Measurements from ENCODE around the gene RSPO4. TPM values are rescaled to one million over a fixed set of nuclear protein-coding genes. Genes with fewer than 3 reads are reported as not detected.

Gene RSPO4
- total and polyA plus RNA-seq, 2 experiments from 2014 or later, result 2.8 to 4.5 TPM

- Histone ChIP-seq H3K79me2 (replicated peaks; ENCODE audit: insufficient read depth) (no peaks in the 10 kb centered on the region), H3F3A (replicated peaks; ENCODE audit: low read depth) (no peaks in the 10 kb centered on the region), H4K20me1 (replicated peaks; ENCODE audit: insufficient read depth) (no peaks in the 10 kb centered on the region), H3K4me2 (no peak overlapping the region), H3K4me1 (ENCODE audit: insufficient read depth) (no peaks in the 10 kb centered on the region), H3K36me3 (ENCODE audit: insufficient read depth) (no peaks in the 10 kb centered on the region), H3K27ac (ENCODE audit: low read depth) (no peak overlapping the region), H3K9me2 (ENCODE audit: insufficient read depth) (no peaks in the 10 kb centered on the region), H3K4me3 (no peak overlapping the region), H3K27me3 (ENCODE audit: insufficient read depth) (no peaks in the 10 kb centered on the region), H2AFZ (no peak overlapping the region)
- Mint-ChIP-seq H3K27me3 (ENCODE audit: insufficient read depth, low read depth, poor library complexity) (peaks cover 4% of the 10 kb centered on the region), H3K4me1 (peaks cover 8% of the 10 kb centered on the region), H3K27ac (no peak overlapping the region), H3K36me3 (ENCODE audit: low read depth) (no peaks in the 10 kb centered on the region; the same call in 2 of the 3 replicates), H3K9me3 (peaks cover 1% of the 10 kb centered on the region; the same call in 1 of the 3 replicates), H3K4me3 (no peak overlapping the region)
- DNase-seq (ENCODE audit: low spot score), result no peak
- TF ChIP-seq, protein P1, sequence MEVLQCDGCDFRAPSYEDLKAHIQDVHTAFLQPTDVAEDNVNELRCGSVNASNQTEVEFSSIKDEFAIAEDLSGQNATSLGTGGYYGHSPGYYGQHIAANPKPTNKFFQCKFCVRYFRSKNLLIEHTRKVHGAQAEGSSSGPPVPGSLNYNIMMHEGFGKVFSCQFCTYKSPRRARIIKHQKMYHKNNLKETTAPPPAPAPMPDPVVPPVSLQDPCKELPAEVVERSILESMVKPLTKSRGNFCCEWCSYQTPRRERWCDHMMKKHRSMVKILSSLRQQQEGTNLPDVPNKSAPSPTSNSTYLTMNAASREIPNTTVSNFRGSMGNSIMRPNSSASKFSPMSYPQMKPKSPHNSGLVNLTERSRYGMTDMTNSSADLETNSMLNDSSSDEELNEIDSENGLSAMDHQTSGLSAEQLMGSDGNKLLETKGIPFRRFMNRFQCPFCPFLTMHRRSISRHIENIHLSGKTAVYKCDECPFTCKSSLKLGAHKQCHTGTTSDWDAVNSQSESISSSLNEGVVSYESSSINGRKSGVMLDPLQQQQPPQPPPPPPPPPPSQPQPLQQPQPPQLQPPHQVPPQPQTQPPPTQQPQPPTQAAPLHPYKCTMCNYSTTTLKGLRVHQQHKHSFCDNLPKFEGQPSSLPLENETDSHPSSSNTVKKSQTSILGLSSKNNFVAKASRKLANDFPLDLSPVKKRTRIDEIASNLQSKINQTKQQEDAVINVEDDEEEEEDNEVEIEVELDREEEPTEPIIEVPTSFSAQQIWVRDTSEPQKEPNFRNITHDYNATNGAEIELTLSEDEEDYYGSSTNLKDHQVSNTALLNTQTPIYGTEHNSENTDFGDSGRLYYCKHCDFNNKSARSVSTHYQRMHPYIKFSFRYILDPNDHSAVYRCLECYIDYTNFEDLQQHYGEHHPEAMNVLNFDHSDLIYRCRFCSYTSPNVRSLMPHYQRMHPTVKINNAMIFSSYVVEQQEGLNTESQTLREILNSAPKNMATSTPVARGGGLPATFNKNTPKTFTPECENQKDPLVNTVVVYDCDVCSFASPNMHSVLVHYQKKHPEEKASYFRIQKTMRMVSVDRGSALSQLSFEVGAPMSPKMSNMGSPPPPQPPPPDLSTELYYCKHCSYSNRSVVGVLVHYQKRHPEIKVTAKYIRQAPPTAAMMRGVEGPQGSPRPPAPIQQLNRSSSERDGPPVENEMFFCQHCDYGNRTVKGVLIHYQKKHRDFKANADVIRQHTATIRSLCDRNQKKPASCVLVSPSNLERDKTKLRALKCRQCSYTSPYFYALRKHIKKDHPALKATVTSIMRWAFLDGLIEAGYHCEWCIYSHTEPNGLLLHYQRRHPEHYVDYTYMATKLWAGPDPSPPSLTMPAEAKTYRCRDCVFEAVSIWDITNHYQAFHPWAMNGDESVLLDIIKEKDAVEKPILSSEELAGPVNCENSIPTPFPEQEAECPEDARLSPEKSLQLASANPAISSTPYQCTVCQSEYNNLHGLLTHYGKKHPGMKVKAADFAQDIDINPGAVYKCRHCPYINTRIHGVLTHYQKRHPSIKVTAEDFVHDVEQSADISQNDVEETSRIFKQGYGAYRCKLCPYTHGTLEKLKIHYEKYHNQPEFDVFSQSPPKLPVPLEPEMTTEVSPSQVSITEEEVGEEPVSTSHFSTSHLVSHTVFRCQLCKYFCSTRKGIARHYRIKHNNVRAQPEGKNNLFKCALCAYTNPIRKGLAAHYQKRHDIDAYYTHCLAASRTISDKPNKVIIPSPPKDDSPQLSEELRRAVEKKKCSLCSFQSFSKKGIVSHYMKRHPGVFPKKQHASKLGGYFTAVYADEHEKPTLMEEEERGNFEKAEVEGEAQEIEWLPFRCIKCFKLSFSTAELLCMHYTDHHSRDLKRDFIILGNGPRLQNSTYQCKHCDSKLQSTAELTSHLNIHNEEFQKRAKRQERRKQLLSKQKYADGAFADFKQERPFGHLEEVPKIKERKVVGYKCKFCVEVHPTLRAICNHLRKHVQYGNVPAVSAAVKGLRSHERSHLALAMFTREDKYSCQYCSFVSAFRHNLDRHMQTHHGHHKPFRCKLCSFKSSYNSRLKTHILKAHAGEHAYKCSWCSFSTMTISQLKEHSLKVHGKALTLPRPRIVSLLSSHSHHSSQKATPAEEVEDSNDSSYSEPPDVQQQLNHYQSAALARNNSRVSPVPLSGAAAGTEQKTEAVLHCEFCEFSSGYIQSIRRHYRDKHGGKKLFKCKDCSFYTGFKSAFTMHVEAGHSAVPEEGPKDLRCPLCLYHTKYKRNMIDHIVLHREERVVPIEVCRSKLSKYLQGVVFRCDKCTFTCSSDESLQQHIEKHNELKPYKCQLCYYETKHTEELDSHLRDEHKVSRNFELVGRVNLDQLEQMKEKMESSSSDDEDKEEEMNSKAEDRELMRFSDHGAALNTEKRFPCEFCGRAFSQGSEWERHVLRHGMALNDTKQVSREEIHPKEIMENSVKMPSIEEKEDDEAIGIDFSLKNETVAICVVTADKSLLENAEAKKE (CRISPR knock-in tag; IDR thresholded peaks at IDR 0.05), result no peak
- no peak for TF ChIP-seq JUNB (IDR thresholded peaks at IDR 0.05; ENCODE audit: unreplicated experiment)
- TF ChIP-seq STAT1 (IDR thresholded peaks at IDR 0.05; ENCODE audit: unreplicated experiment), result no peak
- no peak for ATAC-seq
Observed at GRCh38 chr20:962683-963082, 39.4 kb downstream of the RSPO4 start.

DNA sequence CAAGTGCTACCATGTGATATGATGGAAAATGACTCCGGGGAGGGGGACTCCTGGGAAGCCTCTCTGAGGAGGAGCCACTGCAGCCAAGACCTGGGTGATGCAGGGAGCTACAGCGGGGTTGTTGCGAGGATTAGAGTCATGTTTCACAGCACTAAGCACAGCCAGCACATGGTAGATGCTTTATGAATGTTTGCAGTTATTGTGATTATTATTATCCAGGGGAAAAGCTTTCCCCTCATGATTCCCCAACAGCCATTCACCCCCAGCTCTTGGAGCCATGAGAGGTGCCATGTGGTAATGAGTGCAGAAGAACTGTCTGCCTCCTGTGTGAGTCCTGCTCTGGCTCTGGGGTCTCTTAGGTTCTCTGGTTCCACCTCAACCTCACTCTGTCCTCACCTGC lies 39.9 kb downstream of the RSPO4 start:
- Histone ChIP-seq H3K36me3 (ENCODE audit: insufficient read depth) (no peaks in the 10 kb centered on the region), H2AFZ (no peak overlapping the region), H3K79me2 (replicated peaks; ENCODE audit: insufficient read depth) (no peaks in the 10 kb centered on the region), H3F3A (replicated peaks; ENCODE audit: low read depth) (no peaks in the 10 kb centered on the region), H3K4me1 (ENCODE audit: insufficient read depth) (no peaks in the 10 kb centered on the region), H4K20me1 (replicated peaks; ENCODE audit: insufficient read depth) (no peaks in the 10 kb centered on the region), H3K9me2 (ENCODE audit: insufficient read depth) (no peaks in the 10 kb centered on the region), H3K27me3 (ENCODE audit: insufficient read depth) (no peaks in the 10 kb centered on the region), H3K4me2 (no peak overlapping the region), H3K27ac (ENCODE audit: low read depth) (no peak overlapping the region), H3K4me3 (no peak overlapping the region)
- H3K27ac Mint-ChIP-seq, result no peak overlapping the region
- no peak overlapping the region for H3K4me3 Mint-ChIP-seq
- peaks cover 10% of the 10 kb centered on the region for H3K4me1 Mint-ChIP-seq
- no peak for ATAC-seq
- no peaks in the 10 kb centered on the region for H3K9me3 Mint-ChIP-seq
- DNase-seq (ENCODE audit: low spot score), result no peak
- peaks cover 4% of the 10 kb centered on the region for H3K27me3 Mint-ChIP-seq (ENCODE audit: insufficient read depth, low read depth, poor library complexity)
- no peaks in the 10 kb centered on the region; the same call in 2 of the 3 replicates for H3K36me3 Mint-ChIP-seq (ENCODE audit: low read depth)
- TF ChIP-seq, protein P1 (CRISPR knock-in tag; IDR thresholded peaks at IDR 0.05), result no peak
- TF ChIP-seq ZNF331 (CRISPR knock-in tag; IDR thresholded peaks at IDR 0.05; ENCODE audit: low read depth) (no peak), CREB1 (CRISPR knock-in tag; IDR thresholded peaks at IDR 0.05; ENCODE audit: low read depth) (no peak), JUNB (IDR thresholded peaks at IDR 0.05; ENCODE audit: unreplicated experiment) (no peak), ZNF114 (CRISPR knock-in tag; IDR thresholded peaks at IDR 0.05) (no peak)

Data from GM23338 (cell line).